GM19324 (cell line): ENCODE results near the gene UPB1.
A peak's percentile ranks its signal among the peaks of the same experiment; 100 is the strongest.
"Not testable (repeated sequence)": the region's sequence is repeated elsewhere in the genome, so short reads cannot be mapped to it uniquely, and the experiment has no call there.

Experiments used
- ATAC-seq: cut with Tn5 transposase; IDR thresholded peaks from one replicate; pipeline ENCODE4 v1.9.1; 2021; ENCODE audit warnings: mild to moderate bottlenecking, moderate library complexity; ENCODE audit not compliant: unreplicated experiment, low FRiP score

Gene UPB1

DNA sequence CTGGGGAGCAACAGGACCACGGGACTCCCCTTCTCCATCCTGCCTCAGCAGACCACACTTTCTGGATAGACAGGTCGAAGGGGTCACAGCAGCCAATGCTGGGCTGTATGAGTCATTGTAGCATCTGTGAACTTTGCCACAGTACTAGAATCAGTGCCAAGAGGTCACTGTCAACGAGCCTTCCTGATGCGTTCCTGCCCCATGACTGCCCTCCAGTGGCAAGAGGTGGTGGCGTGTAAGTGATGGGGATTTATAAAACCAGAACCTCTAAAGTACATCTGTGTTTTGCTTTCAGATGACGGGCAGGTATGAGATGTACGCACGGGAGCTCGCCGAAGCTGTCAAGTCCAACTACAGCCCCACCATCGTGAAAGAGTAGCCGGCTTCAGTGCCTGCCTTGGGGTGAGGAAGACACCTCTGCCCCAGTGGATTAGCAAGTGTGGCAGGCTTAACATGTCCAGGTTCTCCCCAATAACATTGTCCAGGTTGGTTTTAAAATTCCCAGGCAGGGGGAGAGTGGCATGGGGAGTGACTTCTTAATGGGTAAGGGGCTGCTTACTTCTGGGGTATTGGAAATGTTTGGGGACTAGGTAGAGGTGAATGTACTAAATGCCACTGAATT, 30.4 kb downstream of the UPB1 start:
- ATAC-seq, result peak; percentile 77

GRCh38 chr22:24526191-24526590, 31.1 kb downstream of the UPB1 start:
- no peak for ATAC-seq

DNA sequence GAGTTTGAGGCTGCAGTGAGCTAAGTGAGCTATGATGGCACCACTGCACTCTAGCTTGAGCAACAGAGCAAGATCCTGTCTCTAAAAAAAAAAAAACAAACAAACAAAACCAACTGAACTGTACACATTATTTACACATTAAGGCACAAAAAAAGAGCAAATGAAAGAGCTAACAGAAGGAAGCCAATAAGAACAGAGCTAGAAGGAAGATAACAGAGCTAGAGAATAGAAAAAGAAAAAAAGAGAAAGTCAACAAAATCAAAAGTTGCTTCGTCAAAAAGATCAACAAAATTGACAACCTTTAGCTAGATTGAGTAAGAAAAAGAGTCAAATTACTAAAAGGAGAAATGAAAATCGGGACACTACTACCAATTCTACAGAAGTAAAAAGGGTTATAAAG, 34.8 kb downstream of the UPB1 start:
- no peak for ATAC-seq

DNA sequence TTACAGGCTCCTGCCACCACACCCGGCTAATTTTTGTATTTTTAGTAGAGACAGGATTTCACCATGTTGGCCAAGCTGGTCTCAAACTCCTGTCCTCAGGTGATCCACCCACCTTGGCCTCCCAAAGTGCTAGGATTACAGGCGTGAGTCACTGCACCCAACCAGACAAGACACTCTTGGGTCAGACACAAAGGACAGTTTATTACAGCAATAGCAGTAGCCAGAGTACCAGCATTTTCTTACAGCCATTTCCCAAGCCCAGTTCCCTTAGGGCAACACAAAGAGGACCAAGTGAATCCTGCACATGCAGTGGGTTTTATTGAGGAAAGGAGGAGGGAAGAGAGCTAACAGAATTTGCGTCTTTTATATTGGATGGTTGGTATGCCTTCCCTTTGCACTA, 35.8 kb downstream of the UPB1 start:
- not testable (repeated sequence) for ATAC-seq

GRCh38 chr22:24532075-24532474, 36.9 kb downstream of the UPB1 start:
- no peak for ATAC-seq

GRCh38 chr22:24535348-24535747, 40.2 kb downstream of the UPB1 start:
- no peak for ATAC-seq

DNA sequence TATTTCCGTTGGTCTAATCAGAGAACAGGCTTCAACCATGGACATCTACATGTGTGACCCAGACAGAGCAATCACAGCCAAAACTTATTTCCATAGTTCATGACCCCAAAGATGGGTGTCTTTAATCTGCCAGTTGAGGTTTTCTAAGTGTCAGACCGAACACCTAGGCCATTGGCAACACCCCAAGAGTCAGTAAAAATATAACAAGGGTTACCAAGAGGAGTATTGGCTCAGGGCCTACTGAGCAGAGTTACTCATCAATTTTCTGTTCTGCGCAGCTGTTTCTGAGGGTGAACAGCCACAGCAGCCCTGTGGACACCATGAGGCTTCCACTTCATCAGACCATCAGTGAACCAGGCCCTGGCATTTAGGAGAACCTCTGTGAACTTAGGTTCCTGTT, 41.0 kb downstream of the UPB1 start:
- no peak for ATAC-seq

GRCh38 chr22:24540470-24540869, 45.3 kb downstream of the UPB1 start:
- no peak for ATAC-seq

GRCh38 chr22:24541681-24542515, 46.8 kb downstream of the UPB1 start:
- no peak for ATAC-seq

DNA sequence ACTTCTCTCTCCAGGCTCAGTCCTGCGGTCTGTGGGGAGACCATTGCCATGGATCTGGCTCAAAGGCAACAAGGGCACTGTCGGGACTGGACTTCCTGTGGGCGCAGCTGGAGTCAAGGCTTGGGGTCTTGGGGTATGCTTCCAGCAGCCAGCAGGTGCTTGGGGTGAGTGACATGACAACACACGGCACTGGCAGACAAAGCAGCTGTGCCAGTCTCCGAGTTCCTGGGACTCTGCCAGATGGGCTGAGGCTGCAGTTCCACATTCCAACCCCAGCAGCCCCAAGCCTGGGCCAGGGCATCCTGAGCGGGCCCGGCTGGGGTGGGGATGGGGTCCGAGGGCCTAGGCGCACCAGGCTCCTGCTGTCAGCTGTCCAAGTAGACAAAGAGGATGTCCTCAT, 47.5 kb downstream of the UPB1 start:
- ATAC-seq, result no peak

DNA sequence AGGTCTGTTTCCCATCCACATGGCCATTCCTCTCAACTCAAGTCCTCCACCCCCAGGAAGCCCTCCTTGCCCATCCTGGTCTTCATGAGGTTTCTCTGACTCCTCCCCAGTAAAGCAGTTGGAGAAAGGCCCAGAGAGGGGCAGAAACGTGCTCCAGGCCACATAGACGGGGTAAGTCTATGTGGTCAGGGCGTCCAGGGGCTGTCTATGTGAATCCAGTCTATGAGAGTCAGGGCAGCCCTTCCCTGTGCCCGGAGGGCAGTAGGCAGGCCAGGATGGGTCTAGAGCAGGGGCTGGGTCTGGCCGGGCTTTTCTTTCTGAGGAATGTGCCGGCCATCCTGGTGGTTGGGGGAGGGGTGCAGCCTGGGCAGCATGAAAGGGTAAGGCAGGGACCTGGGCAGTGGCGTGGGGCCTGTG, 48.1 kb downstream of the UPB1 start:
- ATAC-seq, result no peak

DNA sequence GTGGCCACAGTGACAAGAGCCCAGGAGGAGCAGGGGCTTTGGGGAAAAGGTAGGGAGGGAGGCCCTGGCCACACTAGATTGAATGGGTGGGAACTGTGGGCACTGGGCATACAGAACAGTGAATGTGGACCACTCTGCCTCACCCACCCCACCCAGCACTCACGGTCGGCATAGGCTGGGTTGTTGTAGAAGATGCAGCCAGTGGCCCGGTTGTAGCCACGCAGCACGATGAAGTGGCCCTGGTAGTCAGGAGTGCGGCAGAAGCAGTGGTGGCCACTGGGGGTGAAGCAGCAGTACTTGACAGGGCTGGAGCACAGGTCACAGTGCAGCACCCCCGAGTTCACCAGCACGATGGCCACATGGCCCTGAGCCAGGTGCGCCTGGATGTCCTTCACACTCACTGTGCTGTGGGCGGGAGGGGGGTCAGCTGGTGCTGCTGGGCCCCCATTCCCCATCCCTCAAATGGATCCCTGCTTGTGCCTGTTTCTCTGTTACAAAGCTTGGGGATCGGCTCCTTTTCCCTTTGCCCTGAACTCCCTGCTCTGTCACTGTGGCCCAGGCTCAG, 48.6 kb downstream of the UPB1 start:
- ATAC-seq, result no peak

DNA sequence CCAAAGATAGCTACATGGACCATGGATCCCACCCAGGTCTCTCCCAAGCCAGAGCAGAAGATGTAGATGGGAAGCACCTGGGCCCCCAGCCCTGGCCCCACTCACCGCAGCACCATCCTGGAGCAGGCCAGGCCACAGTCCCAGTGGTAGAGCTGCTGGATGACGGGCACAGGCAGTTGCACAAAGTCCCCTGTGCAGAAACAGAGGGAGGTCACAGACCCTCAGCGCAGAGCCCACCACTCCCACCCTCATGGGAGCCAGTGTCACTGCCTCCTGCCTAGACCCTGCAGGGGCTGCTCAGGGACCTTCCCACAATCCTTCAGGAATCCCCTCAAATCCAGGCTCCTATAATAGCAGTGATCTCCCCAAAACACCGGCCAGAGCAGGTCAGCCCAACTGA, 53.7 kb downstream of the UPB1 start:
- ATAC-seq, result no peak

- no peak for ATAC-seq
Measured at GRCh38 chr22:24550028-24550901, 55.1 kb downstream of the UPB1 start.

DNA sequence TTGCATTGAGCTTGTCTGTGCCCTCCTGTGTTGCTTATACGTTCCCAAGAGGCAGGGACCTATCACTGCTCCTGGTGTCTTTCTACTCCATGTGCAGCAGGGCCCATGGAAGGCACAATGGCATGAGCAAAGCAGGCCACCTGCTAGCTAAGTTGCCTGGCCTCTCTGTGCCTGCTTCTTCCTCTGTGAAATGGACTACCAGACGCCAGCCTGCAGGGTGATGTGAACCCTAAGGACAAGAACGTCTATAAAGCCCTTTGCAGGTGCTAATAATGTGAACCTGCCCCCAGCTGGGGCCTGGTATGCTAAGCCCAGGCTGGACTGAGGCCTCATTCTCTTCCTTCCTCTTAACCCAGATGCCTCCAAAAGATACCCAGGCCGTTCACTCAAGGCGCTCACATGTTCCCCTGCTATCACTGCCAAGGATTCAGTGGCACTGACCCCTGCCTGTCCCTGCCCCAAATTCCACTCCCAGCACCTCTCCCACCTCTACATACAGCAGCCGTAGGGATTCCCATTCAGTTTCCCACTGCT, 55.8 kb downstream of the UPB1 start:
- ATAC-seq, result no peak

GRCh38 chr22:24552503-24553286, 57.6 kb downstream of the UPB1 start:
- ATAC-seq, result not testable (repeated sequence)

- no peak for ATAC-seq
Measured at GRCh38 chr22:24553597-24554312, 58.6 kb downstream of the UPB1 start.

- ATAC-seq, result peak; percentile 7
Measured at GRCh38 chr22:24554313-24555164, 59.4 kb downstream of the UPB1 start, which contains the start of gene GUCD1. TSS of gene GUCD1 (minus strand) at chr22:24555138. CDS start at chr22:24554991, 147 bp downstream.
